Skeletal muscle cell (primary cell): Measurements from ENCODE around the gene KCTD16.

Experiments
- DNase-seq: peaks from one replicate; pipeline ENCODE4 v3.0.0-alpha.2; 2010; ENCODE audit warnings: low read depth
- H3K4me3 ChIP-seq: 2 replicates; pipeline ENCODE4 v1.5.1; 2011; ENCODE audit warnings: low read depth, mild to moderate bottlenecking, control low read depth, low read length, moderate library complexity

Gene KCTD16

GRCh38 chr5:144170276-144171024, at the start of gene KCTD16, which contains the start of gene YIPF5:
Gene KCTD16, plus strand, starts transcription at chr5:144170873.
Gene YIPF5, minus strand, starts transcription at chr5:144170659. Its CDS starts 704 bp downstream, at chr5:144169955.
- peak; percentile 90 for DNase-seq
- peak within 1 kb of the TSS; percentile 95 for H3K4me3 ChIP-seq

GRCh38 chr5:144121577-144121976, 49.1 kb upstream of the KCTD16 start:
- no peak overlapping the region for H3K4me3 ChIP-seq
- no peak for DNase-seq

- no peak for DNase-seq
- no peak overlapping the region for H3K4me3 ChIP-seq
These were observed 48.6 kb upstream of the KCTD16 start for GRCh38 chr5:144122081-144122480.

GRCh38 chr5:144122641-144123040, 48.0 kb upstream of the KCTD16 start:
- no peak overlapping the region for H3K4me3 ChIP-seq

GRCh38 chr5:144125163-144125726, 45.4 kb upstream of the KCTD16 start:
- H3K4me3 ChIP-seq, result no peak overlapping the region
- peak; percentile 34 for DNase-seq

More at GRCh38 chr5:144122641-144123040, 48.0 kb upstream of the KCTD16 start:
- DNase-seq, result no peak

GRCh38 chr5:144126707-144127106, 44.0 kb upstream of the KCTD16 start:
- H3K4me3 ChIP-seq, result no peak overlapping the region
- no peak for DNase-seq

- no peak for DNase-seq
- H3K4me3 ChIP-seq, result no peak overlapping the region
These were observed 41.8 kb upstream of the KCTD16 start for GRCh38 chr5:144128844-144129243.

- no peak for DNase-seq
- H3K4me3 ChIP-seq, result no peak overlapping the region
These were observed 40.4 kb upstream of the KCTD16 start for GRCh38 chr5:144130306-144130705.

- H3K4me3 ChIP-seq, result no peak overlapping the region
- DNase-seq, result no peak
These were observed 39.4 kb upstream of the KCTD16 start for GRCh38 chr5:144131261-144131660.

GRCh38 chr5:144133050-144133633, 37.5 kb upstream of the KCTD16 start:
- DNase-seq, result no peak
- no peak overlapping the region for H3K4me3 ChIP-seq

GRCh38 chr5:144134194-144134826, 36.4 kb upstream of the KCTD16 start:
- no peak for DNase-seq
- no peak overlapping the region for H3K4me3 ChIP-seq

GRCh38 chr5:144135113-144135762, 35.4 kb upstream of the KCTD16 start:
- DNase-seq, result no peak
- no peak overlapping the region for H3K4me3 ChIP-seq

- H3K4me3 ChIP-seq, result no peak overlapping the region
- peak; percentile 47 for DNase-seq
These were observed 31.1 kb upstream of the KCTD16 start for GRCh38 chr5:144139586-144139985.

GRCh38 chr5:144141585-144141984, 29.1 kb upstream of the KCTD16 start:
- no peak overlapping the region for H3K4me3 ChIP-seq
- no peak for DNase-seq

GRCh38 chr5:144142139-144142823, 28.4 kb upstream of the KCTD16 start:
- no peak overlapping the region for H3K4me3 ChIP-seq
- peak; percentile 23 for DNase-seq

- no peak for DNase-seq
- no peak overlapping the region for H3K4me3 ChIP-seq
These were observed 27.9 kb upstream of the KCTD16 start for GRCh38 chr5:144142824-144143162.

- H3K4me3 ChIP-seq, result no peak overlapping the region
- DNase-seq, result no peak
These were observed 27.0 kb upstream of the KCTD16 start for GRCh38 chr5:144143625-144144024.

- no peak overlapping the region for H3K4me3 ChIP-seq
- DNase-seq, result peak; percentile 21
These were observed 25.5 kb upstream of the KCTD16 start for GRCh38 chr5:144144956-144145751.

GRCh38 chr5:144151026-144151425, 19.6 kb upstream of the KCTD16 start:
- no peak overlapping the region for H3K4me3 ChIP-seq
- DNase-seq, result no peak
